Stimulated activated CD4-positive, alpha-beta T cell treated with anti-CD3 and anti-CD28 coated beads, Interleukin-2, amount 100 ng/mL, for 24 hours (primary cell): ENCODE data around the gene PIRT.

Experiments used
- DNase-seq, 2 donors: peaks; one replicate each; pipeline ENCODE4 v3.0.0-alpha.2; 2020

The PIRT gene

GRCh38 chr17:10815319-10815718, 22.6 kb downstream of the PIRT start:
- no peak for DNase-seq

GRCh38 chr17:10814075-10814474, 23.8 kb downstream of the PIRT start:
- DNase-seq: no peak

GRCh38 chr17:10812674-10813073, 25.2 kb downstream of the PIRT start:
- DNase-seq: no peak

GRCh38 chr17:10809605-10810004, 28.3 kb downstream of the PIRT start:
- no peak for DNase-seq

GRCh38 chr17:10807704-10808128, 30.2 kb downstream of the PIRT start:
- DNase-seq: no peak

GRCh38 chr17:10806545-10807262, 31.2 kb downstream of the PIRT start:
- DNase-seq: no peak

GRCh38 chr17:10805911-10806310, 32.0 kb downstream of the PIRT start:
- no peak for DNase-seq

GRCh38 chr17:10804546-10804945, 33.3 kb downstream of the PIRT start:
- no peak for DNase-seq

GRCh38 chr17:10803830-10804475, 33.9 kb downstream of the PIRT start, which contains the start of gene TMEM238L:
TSS of gene TMEM238L (minus strand) at chr17:10804099. CDS start at chr17:10803963, 136 bp downstream.
- DNase-seq: no peak

GRCh38 chr17:10803350-10803749, 34.5 kb downstream of the PIRT start:
- DNase-seq: no peak

- no peak for DNase-seq
These were observed 35.2 kb downstream of the PIRT start for GRCh38 chr17:10802496-10803284.

- no peak for DNase-seq
These were observed 38.5 kb downstream of the PIRT start for GRCh38 chr17:10799407-10799806.

- DNase-seq: no peak
These were observed 39.0 kb downstream of the PIRT start for GRCh38 chr17:10798910-10799309.

GRCh38 chr17:10798332-10798749, 39.5 kb downstream of the PIRT start:
- DNase-seq: no peak

- DNase-seq: no peak
These were observed 40.2 kb downstream of the PIRT start for GRCh38 chr17:10797476-10798328.

GRCh38 chr17:10793816-10794215, 44.1 kb downstream of the PIRT start:
- DNase-seq: no peak

GRCh38 chr17:10793256-10793655, 44.6 kb downstream of the PIRT start:
- DNase-seq: no peak

- no peak for DNase-seq
These were observed 45.7 kb downstream of the PIRT start for GRCh38 chr17:10792151-10792550.

GRCh38 chr17:10790491-10791401, 47.1 kb downstream of the PIRT start:
- DNase-seq: no peak

GRCh38 chr17:10789694-10790271, 48.1 kb downstream of the PIRT start:
- no peak for DNase-seq
